HepG2 (cell line): ENCODE measurements around the gene CACNA1C. TPM values are rescaled to one million over a fixed set of nuclear protein-coding genes. Genes with fewer than 3 reads are reported as not detected.

Source experiments
- ATAC-seq: fragments of 200-7000 bp; cut with Tn5 transposase; 3 replicates; pipeline ENCODE4 v1.9.1; 2020; ENCODE audit warnings: mild to moderate bottlenecking, moderate library complexity
- BruUV-seq: library from RNA; stranded (reverse); fragments of 400-500 nt; replicated peaks from 2 replicates; lab custom pipeline; 2021; lab: Mats Ljungman, UMichigan
- CTCF ChIA-PET: fragments of 300-600 bp; formaldehyde crosslinking; extraction: SDS; loops from one replicate; lab custom pipeline; 2021; ENCODE audit warnings: low total read pairs, inconsistent platforms, low intra/inter-chr PET ratio; lab: Yijun Ruan, JAX
- POLR2A ChIA-PET: fragments of 350-600 bp; sonication (Branson Sonifier 250); formaldehyde crosslinking; loops from one replicate; lab custom pipeline; 2020; ENCODE audit warnings: antibody characterized with exemption, inconsistent platforms; lab: Yijun Ruan, JAX
- DNase-seq: peaks from one replicate; pipeline ENCODE4 v3.0.0-alpha.2; 2015; ENCODE audit warnings: low spot score
- FAIRE-seq: peaks from 3 replicates; lab custom pipeline; 2011; peaks lifted over from hg19 to GRCh38; lab: Jason Lieb, UNC
- H2AFZ ChIP-seq: one replicate; pipeline ENCODE4 v1.6.1; 2011; ENCODE audit warnings: low read length, inconsistent platforms
- H3K27ac ChIP-seq: fragments of 300-600 bp; 3 replicates; pipeline ENCODE4 v1.8.0; 2011; ENCODE audit warnings: mixed run types, mild to moderate bottlenecking, mixed read lengths, low read length, inconsistent platforms; ENCODE audit not compliant: insufficient read depth; ENCODE audit errors: extremely low read length
- H3K27me3 ChIP-seq, 2 experiments: fragments of 200-600 bp in 1 of 2; 2 replicates in 1 of 2; 3 replicates in 1 of 2; pipeline versions ENCODE4 v1.6.0 to v1.8.0; 2011; ENCODE audit warnings: low read length in 2 of 2, mild to moderate bottlenecking in 2 of 2, moderate library complexity in 2 of 2, inconsistent platforms in 1 of 2; ENCODE audit not compliant: insufficient read depth in 2 of 2, control insufficient read depth in 1 of 2
- H3K36me3 ChIP-seq, 2 experiments: fragments of 200-600 bp in 1 of 2; replicated peaks in 1 of 2; 2 replicates in 1 of 2; 3 replicates in 1 of 2; pipeline versions ENCODE4 v1.5.1 to v1.8.0; 2011; ENCODE audit warnings: low read length in 2 of 2, inconsistent platforms in 1 of 2; ENCODE audit not compliant: insufficient read depth in 2 of 2, control insufficient read depth in 1 of 2
- H3K4me1 ChIP-seq: 2 replicates; pipeline ENCODE4 v1.5.1; 2012; ENCODE audit warnings: low read length, inconsistent platforms; ENCODE audit not compliant: insufficient read depth
- H3K4me2 ChIP-seq: 2 replicates; pipeline ENCODE4 v1.6.0; 2011; ENCODE audit warnings: low read depth, low read length, inconsistent platforms
- H3K4me3 ChIP-seq, 3 experiments: fragments of 200-600 bp in 1 of 3; sonication (generic), shearing (Covaris generic) in 1 of 3; replicated peaks in 1 of 3; 2 replicates each; pipeline ENCODE4 v1.5.1; 2011 to 2016; ENCODE audit warnings: low read length in 3 of 3, inconsistent platforms in 2 of 3, low read depth in 2 of 3, mild to moderate bottlenecking in 2 of 3, control low read depth in 1 of 3, mixed read lengths in 1 of 3; ENCODE audit not compliant: insufficient read depth in 1 of 3
- H3K79me2 ChIP-seq: one replicate; pipeline ENCODE4 v1.6.1; 2011; ENCODE audit warnings: low read length, inconsistent platforms; ENCODE audit not compliant: insufficient read depth
- H3K9ac ChIP-seq: 2 replicates; pipeline ENCODE4 v1.6.0; 2011; ENCODE audit warnings: mild to moderate bottlenecking, low read depth, low read length, inconsistent platforms; ENCODE audit not compliant: insufficient read depth
- H3K9me3 ChIP-seq: 2 replicates; pipeline ENCODE4 v1.5.1; 2012; ENCODE audit warnings: mild to moderate bottlenecking, low read length
- H4K20me1 ChIP-seq: 2 replicates; pipeline ENCODE4 v1.6.0; 2011; ENCODE audit warnings: inconsistent platforms, mild to moderate bottlenecking, low read length, moderate library complexity; ENCODE audit not compliant: insufficient read depth
- BHLHE40 ChIP-seq: IDR thresholded peaks from 2 replicates; pipeline ENCODE4 v1.6.1; 2011; ENCODE audit warnings: low read length, improper control_type of control experiment
- GABPA ChIP-seq, 2 experiments: IDR thresholded peaks; 2 replicates each; pipeline ENCODE4 v1.6.1; 2011 to 2016; ENCODE audit warnings: low read depth in 2 of 2, low read length in 1 of 2, missing biosample characterization in 1 of 2, missing genetic modification characterization in 1 of 2
- HHEX ChIP-seq: IDR thresholded peaks from 2 replicates; pipeline ENCODE4 v1.6.1; 2016; ENCODE audit warnings: control low read depth
- LBX2 ChIP-seq: sonication (generic); formaldehyde crosslinking; IDR thresholded peaks from 2 replicates; pipeline ENCODE4 v1.5.0; 2020; ENCODE audit warnings: missing genetic modification reagents, mild to moderate bottlenecking, borderline replicate concordance
- MAZ ChIP-seq, 2 experiments: sonication (generic) in 1 of 2; formaldehyde crosslinking in 1 of 2; IDR thresholded peaks; 2 replicates each; pipeline versions ENCODE4 v1.5.0 to v1.6.1; 2012 to 2020; ENCODE audit warnings: low read depth in 2 of 2, mild to moderate bottlenecking in 2 of 2, borderline replicate concordance in 1 of 2, improper control_type of control experiment in 1 of 2, low read length in 1 of 2, missing genetic modification reagents in 1 of 2, moderate library complexity in 1 of 2
- MIER3 ChIP-seq: IDR thresholded peaks from 2 replicates; pipeline ENCODE4 v1.6.1; 2016; ENCODE audit warnings: missing compliant biosample characterization, borderline replicate concordance
- NR2F6 ChIP-seq, 2 experiments: IDR thresholded peaks; 2 replicates each; pipeline ENCODE4 v1.6.1; 2016; ENCODE audit warnings: antibody characterized with exemption in 1 of 2, mild to moderate bottlenecking in 1 of 2
- RBFOX2 ChIP-seq: fragments of 200-400 bp; formaldehyde crosslinking; IDR thresholded peaks from 2 replicates; pipeline ENCODE4 v1.6.1; 2017; ENCODE audit warnings: low read depth, mild to moderate bottlenecking, low read length
- SIN3A ChIP-seq: IDR thresholded peaks from 2 replicates; pipeline ENCODE4 v1.6.1; 2011; ENCODE audit warnings: low read depth, mild to moderate bottlenecking, control low read depth, low read length, borderline replicate concordance
- SKI ChIP-seq: fragments of 450-650 bp; IDR thresholded peaks from one replicate; pipeline ENCODE4 v1.6.1; 2018; ENCODE audit warnings: mild to moderate bottlenecking; ENCODE audit not compliant: partially characterized antibody
- XRCC5 ChIP-seq: fragments of 200-400 bp; formaldehyde crosslinking; optimal IDR thresholded peaks from 2 replicates; pipeline ENCODE3; 2017; ENCODE audit warnings: mild to moderate bottlenecking, low read length
- ZFYVE20 ChIP-seq: sonication (generic); formaldehyde crosslinking; IDR thresholded peaks from 2 replicates; pipeline ENCODE4 v1.8.0; 2023; ENCODE audit warnings: low read depth, mild to moderate bottlenecking, moderate library complexity, missing genetic modification reagents, borderline replicate concordance
- ZNF782 ChIP-seq: sonication (generic); formaldehyde crosslinking; IDR thresholded peaks from 2 replicates; pipeline ENCODE4 v1.4.0; 2020; ENCODE audit warnings: missing genetic modification reagents, mild to moderate bottlenecking, borderline replicate concordance
- WGBS: methylation state at CpG from one replicate; pipeline ENCODE4 v1.1.6; 2017; ENCODE audit warnings: low lambda C conversion rate; 5-methylcytosine and 5-hydroxymethylcytosine counted together
- in situ Hi-C: cut with HindIII; loops from 2 replicates; pipeline ENCODE4 v1.10.0; 2017; ENCODE audit warnings: low pct_unique_long_range_greater_than_20kb; ENCODE audit not compliant: extremely low pct_ligation_motif_present
- intact Hi-C: fragments of 100-400 bp; cut with micrococcal nuclease; formaldehyde crosslinking; loops from one replicate; pipeline ENCODE4 v1.10.0; 2022; ENCODE audit not compliant: unreplicated experiment
- polyA plus RNA-seq, 8 experiments: library from polyadenylated mRNA; depleted of rRNA in 3 of 8; stranded (reverse) in 7 of 8; unstranded in 1 of 8; fragments of >200 nt; fragmentation: Illumina TruSeq in 4 of 8; extraction: Trizol in 4 of 8; gene quantifications; 2 replicates each; pipeline versions ENCODE4 v1.2.1 to v1.2.3, GENCODE V29; 2011 to 2016; ENCODE audit warnings: low read depth in 4 of 8, missing spikeins in 1 of 8, mixed read lengths in 1 of 8; ENCODE audit not compliant: insufficient read depth in 1 of 8
- total RNA-seq, 5 experiments: library from RNA; depleted of rRNA; stranded (reverse); fragments of >200 nt; fragmentation: Illumina TruSeq; extraction: Trizol; gene quantifications; 2 replicates each; pipeline ENCODE4 v1.2.3, GENCODE V29; 2016; ENCODE audit warnings: low read depth in 1 of 5

The CACNA1C gene
- total and polyA plus RNA-seq, 2 of the 13 experiments (the other 11 are each of a cell fraction or from before 2014, with no cell fraction given) = not detected

GRCh38 chr12:2523844-2524243 lies 471.1 kb downstream of the CACNA1C start (continued):
- TF ChIP-seq LBX2 = no peak

GRCh38 chr12:2526371-2526770 lies 473.6 kb downstream of the CACNA1C start:
- WGBS = 3% methylated on average over 4 of the region's 6 CpGs
- H3K4me1 ChIP-seq = no peaks in the 10 kb centered on the region
- H3K4me2 ChIP-seq = no peak overlapping the region
- in situ Hi-C loops = no loop called here
- no peak overlapping the region for H3K27ac ChIP-seq
- peaks cover 0 to 40% of the 10 kb centered on the region in 2 experiments; a peak in 4 of 5 replicates for H3K27me3 ChIP-seq
- CTCF ChIA-PET = no interaction called here
- 0 out of 2 replicates have a peak, but pooled peaks cover under 1% of the 10 kb centered on the region for H3K9me3 ChIP-seq
- no peaks in the 10 kb centered on the region for H4K20me1 ChIP-seq
- H2AFZ ChIP-seq = no peak overlapping the region
- intact Hi-C loops = no loop called here
- H3K36me3 ChIP-seq = no peaks in the 10 kb centered on the region
- H3K79me2 ChIP-seq = no peaks in the 10 kb centered on the region
- DNase-seq = no peak
- H3K9ac ChIP-seq = no peak overlapping the region
- FAIRE-seq = no peak
- BruUV-seq = no TSS peak
- POLR2A ChIA-PET = no interaction called here
- H3K4me3 ChIP-seq = no peak overlapping the region
- TF ChIP-seq GABPA (IDR thresholded peaks at IDR 0.05; ENCODE audit: low read depth, low read length) (no peak), GABPA (CRISPR knock-in tag; IDR thresholded peaks at IDR 0.05; ENCODE audit: low read depth) (no peak), ZFYVE20 (CRISPR knock-in tag) (no peak), BHLHE40 (no peak)
- no peak for ATAC-seq

- Histone ChIP-seq H2AFZ (no peak overlapping the region), H3K4me1 (no peaks in the 10 kb centered on the region), H3K36me3 (no peaks in the 10 kb centered on the region), H3K9ac (no peak overlapping the region), H3K79me2 (no peaks in the 10 kb centered on the region), H3K4me3 (no peak overlapping the region), H3K4me2 (no peak overlapping the region), H3K9me3 (no peaks in the 10 kb centered on the region), H3K27me3 (peaks cover 0 to 41% of the 10 kb centered on the region in 2 experiments; a peak in 4 of 5 replicates), H4K20me1 (no peaks in the 10 kb centered on the region), H3K27ac (no peak overlapping the region)
- DNase-seq (no peak), FAIRE-seq (no peak), ATAC-seq (no peak)
- POLR2A ChIA-PET = no interaction called here
- WGBS = 4% methylated on average over 3 of the region's 4 CpGs
- no peak for TF ChIP-seq RBFOX2
- no peak for TF ChIP-seq NR2F6 (IDR thresholded peaks at IDR 0.05)
- no peak for TF ChIP-seq NR2F6 (CRISPR knock-in tag; IDR thresholded peaks at IDR 0.05)
- TF ChIP-seq XRCC5 = no peak
- TF ChIP-seq MAZ (IDR thresholded peaks at IDR 0.05; ENCODE audit: borderline replicate concordance, low read depth, low read length) = no peak
- TF ChIP-seq MAZ (CRISPR knock-in tag; IDR thresholded peaks at IDR 0.05; ENCODE audit: low read depth) = no peak
- TF ChIP-seq SIN3A = no peak
- TF ChIP-seq ZNF782 (CRISPR knock-in tag) = no peak
- TF ChIP-seq MIER3 (CRISPR knock-in tag) = no peak
- TF ChIP-seq SKI = no peak
- no peak for TF ChIP-seq HHEX (CRISPR knock-in tag)
- intact Hi-C loops = no loop called here
- CTCF ChIA-PET = no interaction called here
- no TSS peak for BruUV-seq
- in situ Hi-C loops = no loop called here
Measured at GRCh38 chr12:2528001-2528400, 475.2 kb downstream of the CACNA1C start.
